ENCODE measurements around the gene GAS2L2. TPM values are rescaled to one million over a fixed set of nuclear protein-coding genes. Genes with fewer than 3 reads are reported as not detected.
"Not testable (repeated sequence)": the region's sequence is repeated elsewhere in the genome, so short reads cannot be mapped to it uniquely, and the experiment has no call there.

Gene GAS2L2
- total RNA-seq, 4 donors from 2014 or later: 0.84 to 1.4 (median 1.1) TPM

DNA sequence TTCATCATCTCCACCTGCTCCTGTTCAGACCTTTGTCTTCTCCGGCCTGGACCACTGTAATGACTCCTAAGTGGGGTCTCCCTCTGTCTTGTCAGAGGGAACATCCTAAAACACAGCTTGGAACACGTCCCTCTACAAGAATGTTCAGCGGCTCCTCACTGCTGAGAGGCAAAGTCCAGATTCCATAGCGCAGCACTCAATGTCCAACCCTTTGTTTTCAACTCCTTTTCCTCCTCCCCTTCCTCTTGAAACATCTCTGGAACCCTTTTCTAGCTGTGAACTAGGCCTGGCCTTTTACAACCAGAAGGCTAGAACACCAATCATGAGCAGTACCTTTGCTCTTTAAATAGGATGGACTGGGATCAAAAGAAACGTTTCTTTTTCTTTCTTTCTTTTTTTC, 8.6 kb upstream of the GAS2L2 start:
- WGBS, 2 donors: 74 to 77% methylated on average over 5 of the region's 5 CpGs

DNA sequence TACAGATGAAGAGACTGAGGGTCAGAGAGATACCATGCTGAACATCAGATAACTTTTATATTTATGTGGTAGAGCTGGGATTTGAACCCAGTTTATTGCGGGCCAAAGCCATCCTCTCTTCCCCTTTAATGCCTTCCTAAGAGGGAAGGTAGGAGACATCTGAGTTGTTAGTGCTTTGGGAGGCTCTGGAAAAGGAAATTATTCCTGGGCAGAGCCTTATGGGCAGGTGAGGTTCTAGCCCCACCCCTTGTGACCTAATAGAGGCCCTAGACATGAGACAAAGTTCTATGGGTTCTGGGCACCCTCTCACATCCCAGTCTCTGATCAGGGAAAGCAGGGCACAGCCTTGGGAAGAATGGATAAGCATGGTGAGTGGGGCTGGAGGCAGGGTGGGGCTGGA, 7.5 kb upstream of the GAS2L2 start, which contains the start of gene C17orf50:
C17orf50 (plus strand) TSS at position 301 of the 400 bp plus-strand sequence; CDS start at position 356, 55 bp downstream.
- WGBS, 2 donors: 75 to 82% methylated on average over 1 of the region's 1 CpG

More for the DNA sequence above, 8.6 kb upstream of the GAS2L2 start:
- Histone ChIP-seq H3K4me3 (no peak overlapping the region), H3K27me3 (no peaks in the 10 kb centered on the region), H3K27ac (no peak overlapping the region), H3K4me1 (peaks cover 0 to 32% (median 23%) of the 10 kb centered on the region in 4 donors), H3K36me3 (no peaks in the 10 kb centered on the region), H3K9me3 (no peaks in the 10 kb centered on the region)
- no peak for DNase-seq (ENCODE audit: low spot score in 2 of 2)
- TF ChIP-seq, protein P1, sequence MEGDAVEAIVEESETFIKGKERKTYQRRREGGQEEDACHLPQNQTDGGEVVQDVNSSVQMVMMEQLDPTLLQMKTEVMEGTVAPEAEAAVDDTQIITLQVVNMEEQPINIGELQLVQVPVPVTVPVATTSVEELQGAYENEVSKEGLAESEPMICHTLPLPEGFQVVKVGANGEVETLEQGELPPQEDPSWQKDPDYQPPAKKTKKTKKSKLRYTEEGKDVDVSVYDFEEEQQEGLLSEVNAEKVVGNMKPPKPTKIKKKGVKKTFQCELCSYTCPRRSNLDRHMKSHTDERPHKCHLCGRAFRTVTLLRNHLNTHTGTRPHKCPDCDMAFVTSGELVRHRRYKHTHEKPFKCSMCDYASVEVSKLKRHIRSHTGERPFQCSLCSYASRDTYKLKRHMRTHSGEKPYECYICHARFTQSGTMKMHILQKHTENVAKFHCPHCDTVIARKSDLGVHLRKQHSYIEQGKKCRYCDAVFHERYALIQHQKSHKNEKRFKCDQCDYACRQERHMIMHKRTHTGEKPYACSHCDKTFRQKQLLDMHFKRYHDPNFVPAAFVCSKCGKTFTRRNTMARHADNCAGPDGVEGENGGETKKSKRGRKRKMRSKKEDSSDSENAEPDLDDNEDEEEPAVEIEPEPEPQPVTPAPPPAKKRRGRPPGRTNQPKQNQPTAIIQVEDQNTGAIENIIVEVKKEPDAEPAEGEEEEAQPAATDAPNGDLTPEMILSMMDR (IDR thresholded peaks at IDR 0.05): no peak
- no peak for TF ChIP-seq EP300 (IDR thresholded peaks at IDR 0.05)
- no peak for TF ChIP-seq POLR2A (IDR thresholded peaks at IDR 0.05)

DNA sequence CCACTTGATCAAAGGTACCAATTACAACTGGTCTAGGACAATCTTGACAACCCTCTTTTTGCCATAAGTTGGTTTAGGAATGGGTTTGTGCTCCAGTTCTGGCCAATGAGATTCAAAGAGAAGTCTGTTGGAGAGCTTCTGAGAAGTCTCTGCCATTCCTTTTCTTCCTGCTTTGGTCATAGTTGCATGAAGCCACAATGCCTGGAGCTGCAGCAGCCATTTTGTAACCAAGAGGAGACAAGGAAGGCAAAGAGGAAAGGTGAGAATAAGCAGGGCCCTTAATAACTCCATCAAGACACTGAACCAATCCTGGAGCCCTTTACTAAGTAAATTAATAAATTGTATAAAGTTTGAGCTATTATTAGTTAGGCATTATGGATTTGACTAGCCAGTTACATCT, 4.2 kb upstream of the GAS2L2 start:
- no peaks in the 10 kb centered on the region for H3K9me3 ChIP-seq
- TF ChIP-seq EP300 (IDR thresholded peaks at IDR 0.05): no peak
- TF ChIP-seq, protein P1 (IDR thresholded peaks at IDR 0.05): no peak
- no peak for TF ChIP-seq POLR2A (IDR thresholded peaks at IDR 0.05)
- no peaks in the 10 kb centered on the region for H3K36me3 ChIP-seq
- H3K27ac ChIP-seq: no peak overlapping the region
- H3K4me3 ChIP-seq: no peak overlapping the region
- no peak for DNase-seq (ENCODE audit: low spot score in 2 of 2)
- peaks cover 0 to 9% (median 0%) of the 10 kb centered on the region in 4 donors for H3K4me1 ChIP-seq
- peaks cover 0 to 10% of the 10 kb centered on the region in 2 donors for H3K27me3 ChIP-seq

More for the DNA sequence above, 7.5 kb upstream of the GAS2L2 start, which contains the start of gene C17orf50:
- no peak within 1 kb of the TSS for H3K27ac ChIP-seq
- peaks cover 0 to 21% (median 13%) of the 10 kb centered on the region in 4 donors for H3K4me1 ChIP-seq
- H3K36me3 ChIP-seq: no peaks in the 10 kb centered on the region
- no peaks in the 10 kb centered on the region for H3K9me3 ChIP-seq
- H3K27me3 ChIP-seq: no peaks in the 10 kb centered on the region
- DNase-seq (ENCODE audit: low spot score in 2 of 2): no peak
- TF ChIP-seq POLR2A (IDR thresholded peaks at IDR 0.05) (no peak), EP300 (IDR thresholded peaks at IDR 0.05) (no peak)
- TF ChIP-seq, protein P1 (IDR thresholded peaks at IDR 0.05): no peak
- no peak within 1 kb of the TSS for H3K4me3 ChIP-seq

DNA sequence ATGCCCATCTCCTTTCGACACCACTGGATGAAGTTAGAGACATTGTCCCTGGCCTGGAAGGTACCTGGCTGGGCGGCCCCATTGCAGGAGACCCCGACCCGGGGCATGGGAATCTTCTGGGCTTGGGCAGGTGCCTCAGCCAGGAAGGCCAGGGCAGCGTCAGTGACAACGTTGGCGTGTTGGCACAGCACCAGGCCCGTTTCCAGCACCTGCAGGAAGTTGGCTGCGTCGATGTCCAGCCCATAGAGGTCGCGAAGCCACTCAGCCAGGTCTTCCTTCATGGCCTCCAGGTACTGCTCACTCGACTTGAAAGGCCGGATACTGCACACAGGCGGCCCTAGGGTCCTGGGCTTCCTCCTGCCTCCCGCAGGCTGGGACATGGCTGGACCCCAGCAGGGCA, 568 bp downstream of the GAS2L2 start:
- peaks cover 0 to 28% (median 0%) of the 10 kb centered on the region in 4 donors for H3K4me1 ChIP-seq
- H3K27me3 ChIP-seq: peaks cover 0 to 55% of the 10 kb centered on the region in 2 donors
- H3K9me3 ChIP-seq: no peaks in the 10 kb centered on the region
- WGBS, 2 donors: 62 to 63% methylated on average over 9 to 13 of the region's 16 CpGs
- no peak overlapping the region for H3K27ac ChIP-seq
- TF ChIP-seq, protein P1 (IDR thresholded peaks at IDR 0.05): no peak
- TF ChIP-seq POLR2A (IDR thresholded peaks at IDR 0.05): no peak
- TF ChIP-seq EP300 (IDR thresholded peaks at IDR 0.05): no peak
- H3K4me3 ChIP-seq: no peak overlapping the region
- DNase-seq (ENCODE audit: low spot score in 2 of 2): no peak
- no peaks in the 10 kb centered on the region for H3K36me3 ChIP-seq

DNA sequence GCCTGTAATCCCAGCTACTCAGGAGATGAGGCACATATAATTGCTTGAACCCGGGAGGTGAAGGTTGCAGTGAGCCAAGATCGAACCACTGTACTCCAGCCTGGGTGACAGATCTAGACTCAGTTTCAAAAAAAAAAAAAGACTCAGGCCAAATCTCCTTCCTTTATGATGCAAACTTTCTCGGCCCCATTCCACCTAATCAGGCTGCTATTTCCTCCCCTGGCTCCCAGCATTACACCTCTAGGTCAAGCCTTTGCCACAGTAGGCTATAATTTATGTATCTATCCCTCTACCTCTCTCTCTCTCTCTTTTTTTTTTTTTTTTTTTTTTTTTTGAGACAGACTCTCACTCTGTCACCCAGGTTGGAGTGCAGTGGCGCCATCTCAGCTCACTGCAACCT, 1.5 kb downstream of the GAS2L2 start:
- Histone ChIP-seq H3K27me3 (peaks cover 0 to 60% of the 10 kb centered on the region in 2 donors), H3K4me1 (peaks cover 0 to 32% (median 0%) of the 10 kb centered on the region in 4 donors)
- 82 to 83% methylated on average over 4 of the region's 4 CpGs for WGBS, 2 donors
- H3K27ac ChIP-seq; DNase-seq (ENCODE audit: low spot score in 2 of 2); H3K9me3 ChIP-seq; H3K36me3 ChIP-seq; H3K4me3 ChIP-seq: not testable (repeated sequence)

All from tibial nerve (tissue), 4 donors.